Loucy (cell line): Measurements from ENCODE around the gene PRADC1.
"Not testable (repeated sequence)": the region's sequence is repeated elsewhere in the genome, so short reads cannot be mapped to it uniquely, and the experiment has no call there.

Source experiments
- EZH2phosphoT487 ChIP-seq: fragments of 200-600 bp; IDR thresholded peaks from 2 replicates; pipeline ENCODE4 v1.6.1; 2018; ENCODE audit warnings: antibody characterized with exemption, mild to moderate bottlenecking, moderate library complexity, borderline replicate concordance
- TF ChIP-seq, protein P1 (sequence below): fragments of 200-600 bp; sonication (generic); conservative IDR thresholded peaks from 2 replicates; pipeline ENCODE4 v1.5.1; 2014; ENCODE audit warnings: mild to moderate bottlenecking, antibody characterized with exemption, low read length

DNA sequence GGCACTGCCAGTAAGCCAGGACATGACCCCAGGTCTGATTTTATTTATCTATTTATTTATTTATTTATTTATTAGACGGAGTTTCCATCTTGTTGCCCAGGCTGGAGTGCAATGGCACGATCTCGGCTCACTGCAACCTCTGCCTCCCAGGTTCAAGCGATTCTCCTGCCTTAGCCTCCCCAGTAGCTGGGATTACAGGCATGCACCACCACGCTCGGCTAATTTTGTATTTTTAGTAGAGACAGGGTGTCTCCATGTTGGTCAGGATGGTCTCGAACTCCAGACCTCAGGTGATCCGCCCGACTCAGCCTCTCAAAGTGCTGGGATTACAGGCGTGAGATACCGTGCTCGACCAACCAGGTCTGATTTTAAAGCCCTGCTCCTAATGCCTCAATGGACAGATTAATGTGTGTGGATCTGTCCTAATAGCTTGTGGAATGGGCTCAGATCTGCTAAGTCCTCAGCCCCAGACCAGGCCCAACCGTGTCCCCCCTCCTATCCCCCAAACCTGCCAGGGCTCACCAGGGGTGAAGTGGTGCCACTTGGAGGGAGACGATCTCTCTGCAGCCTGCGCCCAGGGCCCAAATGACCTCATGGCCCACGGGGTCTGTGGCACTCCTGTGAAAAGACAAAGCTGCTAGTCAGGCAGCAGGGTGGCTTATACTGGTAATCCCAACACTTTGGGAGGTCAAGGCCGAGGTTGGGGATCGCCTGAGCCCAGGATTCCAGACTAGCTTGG lies 29.8 kb upstream of the PRADC1 start:
- TF ChIP-seq, protein P1, sequence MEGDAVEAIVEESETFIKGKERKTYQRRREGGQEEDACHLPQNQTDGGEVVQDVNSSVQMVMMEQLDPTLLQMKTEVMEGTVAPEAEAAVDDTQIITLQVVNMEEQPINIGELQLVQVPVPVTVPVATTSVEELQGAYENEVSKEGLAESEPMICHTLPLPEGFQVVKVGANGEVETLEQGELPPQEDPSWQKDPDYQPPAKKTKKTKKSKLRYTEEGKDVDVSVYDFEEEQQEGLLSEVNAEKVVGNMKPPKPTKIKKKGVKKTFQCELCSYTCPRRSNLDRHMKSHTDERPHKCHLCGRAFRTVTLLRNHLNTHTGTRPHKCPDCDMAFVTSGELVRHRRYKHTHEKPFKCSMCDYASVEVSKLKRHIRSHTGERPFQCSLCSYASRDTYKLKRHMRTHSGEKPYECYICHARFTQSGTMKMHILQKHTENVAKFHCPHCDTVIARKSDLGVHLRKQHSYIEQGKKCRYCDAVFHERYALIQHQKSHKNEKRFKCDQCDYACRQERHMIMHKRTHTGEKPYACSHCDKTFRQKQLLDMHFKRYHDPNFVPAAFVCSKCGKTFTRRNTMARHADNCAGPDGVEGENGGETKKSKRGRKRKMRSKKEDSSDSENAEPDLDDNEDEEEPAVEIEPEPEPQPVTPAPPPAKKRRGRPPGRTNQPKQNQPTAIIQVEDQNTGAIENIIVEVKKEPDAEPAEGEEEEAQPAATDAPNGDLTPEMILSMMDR: not testable (repeated sequence)
- not testable (repeated sequence) for TF ChIP-seq EZH2phosphoT487
